ENCODE measurements around the gene MORN3. TPM values are rescaled to one million over a fixed set of nuclear protein-coding genes. Genes with fewer than 3 reads are reported as not detected.

MORN3 gene
- total RNA-seq, 1 donor from 2014 or later: 0.79 TPM

GRCh38 chr12:121649819-121650353 is 19.6 kb downstream of the MORN3 start:
- no peak for DNase-seq (ENCODE audit: low read depth)
- Histone ChIP-seq H3K4me3 (ENCODE audit: low read depth, low read length) (no peak overlapping the region), H3K27me3 (ENCODE audit: control insufficient read depth, insufficient read depth, low read length) (no peaks in the 10 kb centered on the region), H3K36me3 (ENCODE audit: control insufficient read depth, insufficient read depth, low read length) (no peaks in the 10 kb centered on the region)
- no peak for TF ChIP-seq CTCF (IDR thresholded peaks at IDR 0.05; ENCODE audit: insufficient read depth, low read length, severe bottlenecking)
- no peak for FAIRE-seq

- FAIRE-seq: no peak
- Histone ChIP-seq H3K4me3 (ENCODE audit: low read depth, low read length) (no peak overlapping the region), H3K27me3 (ENCODE audit: control insufficient read depth, insufficient read depth, low read length) (no peaks in the 10 kb centered on the region), H3K36me3 (ENCODE audit: control insufficient read depth, insufficient read depth, low read length) (no peaks in the 10 kb centered on the region)
- no peak for TF ChIP-seq CTCF (IDR thresholded peaks at IDR 0.05; ENCODE audit: insufficient read depth, low read length, severe bottlenecking)
- no peak for DNase-seq (ENCODE audit: low read depth)
Observed at GRCh38 chr12:121649322-121649721, 20.1 kb downstream of the MORN3 start.

DNA sequence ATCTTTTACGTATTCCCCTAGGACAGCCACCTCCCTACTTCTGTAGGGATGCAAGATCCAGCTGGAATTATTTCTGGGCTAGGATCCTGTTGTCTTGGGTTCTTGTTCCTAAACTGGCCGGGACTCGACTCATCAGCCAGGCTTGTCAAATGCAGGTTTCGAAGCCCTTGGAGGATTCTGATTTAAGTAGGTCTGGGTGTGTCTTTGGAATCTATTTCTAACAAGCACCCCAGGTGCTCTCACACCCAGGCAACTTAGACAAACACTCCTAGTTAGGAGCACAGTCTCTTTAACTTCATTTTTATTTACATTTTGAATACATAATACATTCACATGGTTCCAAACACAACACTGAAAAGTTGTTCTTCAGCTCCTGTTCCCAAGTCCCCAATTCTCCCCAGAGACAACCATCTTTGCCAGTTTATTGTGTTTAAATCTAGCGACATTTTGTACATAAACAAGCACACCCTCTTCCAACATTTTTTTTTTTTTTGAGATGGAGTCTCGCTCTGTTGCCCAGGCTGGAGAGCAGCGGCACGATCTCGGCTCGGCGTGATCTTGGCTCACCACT is 20.9 kb downstream of the MORN3 start:
- FAIRE-seq (no peak), DNase-seq (ENCODE audit: low read depth) (no peak)

GRCh38 chr12:121641343-121641630 is 28.2 kb downstream of the MORN3 start:
- H3K4me3 ChIP-seq (ENCODE audit: low read depth, low read length): no peak overlapping the region
- peaks cover 5% of the 10 kb centered on the region for H3K36me3 ChIP-seq (ENCODE audit: control insufficient read depth, insufficient read depth, low read length)
- no peak for TF ChIP-seq CTCF (IDR thresholded peaks at IDR 0.05; ENCODE audit: insufficient read depth, low read length, severe bottlenecking)
- FAIRE-seq (no peak), DNase-seq (ENCODE audit: low read depth) (no peak)
- no peaks in the 10 kb centered on the region for H3K27me3 ChIP-seq (ENCODE audit: control insufficient read depth, insufficient read depth, low read length)

More for the DNA sequence above, 20.9 kb downstream of the MORN3 start:
- Histone ChIP-seq H3K4me3 (ENCODE audit: low read depth, low read length) (no peak overlapping the region), H3K36me3 (ENCODE audit: control insufficient read depth, insufficient read depth, low read length) (no peaks in the 10 kb centered on the region), H3K27me3 (ENCODE audit: control insufficient read depth, insufficient read depth, low read length) (no peaks in the 10 kb centered on the region)
- no peak for TF ChIP-seq CTCF (IDR thresholded peaks at IDR 0.05; ENCODE audit: insufficient read depth, low read length, severe bottlenecking)

DNA sequence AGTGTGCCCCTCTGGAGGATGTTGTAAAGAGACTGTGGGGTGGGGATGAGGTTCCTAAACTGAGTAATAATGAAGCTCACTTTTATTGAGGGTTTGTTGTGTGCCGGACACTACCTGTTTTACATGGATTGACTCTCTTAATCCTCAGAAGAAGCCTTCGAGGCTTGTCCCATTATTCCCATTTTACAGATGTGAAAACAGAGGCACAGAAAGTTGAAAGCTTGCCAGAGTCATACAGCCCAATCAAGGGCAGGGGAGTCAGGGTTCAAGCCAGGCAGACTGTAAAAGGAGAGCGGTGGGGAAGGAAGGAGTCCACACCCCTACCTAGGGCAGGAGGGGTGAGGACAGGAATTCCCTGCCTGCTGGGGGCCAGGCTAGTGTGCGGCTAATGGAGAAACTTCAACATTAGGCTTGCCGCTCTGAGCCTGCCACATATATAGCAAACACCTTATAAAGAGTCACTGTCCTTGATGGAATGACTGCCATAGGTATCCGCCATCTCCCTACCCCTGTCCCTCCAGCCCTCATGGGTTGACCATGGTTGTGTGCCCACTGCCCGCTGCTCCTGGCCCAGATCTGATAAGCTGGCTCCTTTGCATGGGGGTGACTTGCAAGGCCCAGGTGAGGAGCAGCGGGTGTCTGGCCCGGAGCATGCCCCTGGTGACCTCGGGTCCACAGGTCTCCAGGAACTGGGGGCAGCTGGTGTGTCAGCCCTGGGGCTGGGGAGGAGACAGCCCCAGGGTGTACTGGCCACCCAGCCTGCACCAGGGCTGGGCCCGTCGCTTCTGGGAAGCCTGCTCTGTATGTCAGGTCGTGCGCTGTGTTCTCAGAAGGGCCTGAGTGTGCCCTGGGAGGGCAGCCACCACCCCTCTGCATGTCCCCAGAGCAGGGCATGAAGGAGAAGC is 30.9 kb downstream of the MORN3 start:
- no peak overlapping the region for H3K4me3 ChIP-seq (ENCODE audit: low read depth, low read length)
- H3K36me3 ChIP-seq (ENCODE audit: control insufficient read depth, insufficient read depth, low read length): peaks cover 5% of the 10 kb centered on the region
- no peak for TF ChIP-seq CTCF (IDR thresholded peaks at IDR 0.05; ENCODE audit: insufficient read depth, low read length, severe bottlenecking)
- FAIRE-seq (no peak), DNase-seq (ENCODE audit: low read depth) (no peak)
- H3K27me3 ChIP-seq (ENCODE audit: control insufficient read depth, insufficient read depth, low read length): no peaks in the 10 kb centered on the region

All from bronchial epithelial cell (primary cell).